HEK293 (cell line): ENCODE data around the gene DMD.

Experiments
- CTCF ChIA-PET: fragments of 350-600 bp; formaldehyde crosslinking; extraction: SDS; loops from one replicate; lab custom pipeline; 2021; ENCODE audit warnings: antibody characterized with exemption; lab: Yijun Ruan, JAX
- POLR2A ChIA-PET: fragments of 300-600 bp; formaldehyde crosslinking; extraction: SDS; loops from one replicate; lab custom pipeline; 2020; ENCODE audit warnings: antibody characterized with exemption, inconsistent platforms; lab: Yijun Ruan, JAX
- H3K27ac ChIP-seq: fragments of 200-500 bp; sonication (Bioruptor generic); 2 replicates; pipeline ENCODE4 v1.5.1; 2014; ENCODE audit warnings: low read depth, low read length, control low read depth, inconsistent platforms; ENCODE audit errors: extremely low read depth
- H3K36me3 ChIP-seq, 2 experiments: fragments of 200-500 bp in 1 of 2; sonication (Bioruptor generic) in 1 of 2; 1 replicate in 1 of 2; 2 replicates in 1 of 2; pipeline ENCODE4 v1.5.1; 2014 to 2017; ENCODE audit warnings: inconsistent platforms in 2 of 2, low read length in 2 of 2; ENCODE audit not compliant: control insufficient read depth in 2 of 2, insufficient read depth in 1 of 2
- H3K4me1 ChIP-seq: fragments of 200-500 bp; sonication (Bioruptor generic); 2 replicates; pipeline ENCODE4 v1.5.1; 2014; ENCODE audit warnings: mild to moderate bottlenecking, low read length, inconsistent platforms; ENCODE audit not compliant: control insufficient read depth, insufficient read depth
- H3K4me3 ChIP-seq: 2 replicates; pipeline ENCODE4 v1.5.1; 2011; ENCODE audit warnings: low read depth, mild to moderate bottlenecking, control low read depth, low read length, moderate library complexity
- H3K9me3 ChIP-seq: fragments of 200-500 bp; sonication (Bioruptor generic); 2 replicates; pipeline ENCODE4 v1.5.1; 2014; ENCODE audit warnings: low read depth, low read length, inconsistent platforms; ENCODE audit not compliant: control insufficient read depth, insufficient read depth
- AEBP2 ChIP-seq: fragments of 450-650 bp; formaldehyde crosslinking; IDR thresholded peaks from 2 replicates; pipeline ENCODE4 v1.5.1; 2016; ENCODE audit warnings: missing biosample characterization, missing genetic modification characterization, borderline replicate concordance
- GLIS2 ChIP-seq: fragments of 450-650 bp; formaldehyde crosslinking; IDR thresholded peaks from 2 replicates; pipeline ENCODE4 v1.5.1; 2016; ENCODE audit warnings: missing biosample characterization, missing genetic modification characterization
- KLF1 ChIP-seq: fragments of 450-650 bp; formaldehyde crosslinking; IDR thresholded peaks from 2 replicates; pipeline ENCODE4 v1.5.1; 2016; ENCODE audit warnings: missing biosample characterization, missing genetic modification characterization
- KLF16 ChIP-seq: fragments of 450-650 bp; formaldehyde crosslinking; IDR thresholded peaks from 2 replicates; pipeline ENCODE4 v1.5.1; 2017; ENCODE audit warnings: missing biosample characterization, missing genetic modification characterization
- KLF17 ChIP-seq: fragments of 450-650 bp; formaldehyde crosslinking; IDR thresholded peaks from 2 replicates; pipeline ENCODE4 v1.5.1; 2016; ENCODE audit warnings: missing biosample characterization, missing genetic modification characterization
- MZF1 ChIP-seq: fragments of 450-650 bp; formaldehyde crosslinking; IDR thresholded peaks from 2 replicates; pipeline ENCODE4 v1.5.1; 2017; ENCODE audit warnings: missing biosample characterization, missing genetic modification characterization, borderline replicate concordance
- PATZ1 ChIP-seq: fragments of 450-650 bp; formaldehyde crosslinking; IDR thresholded peaks from 2 replicates; pipeline ENCODE4 v1.5.1; 2016; ENCODE audit warnings: missing biosample characterization, missing genetic modification characterization
- REST ChIP-seq: fragments of 450-650 bp; formaldehyde crosslinking; IDR thresholded peaks from 2 replicates; pipeline ENCODE4 v1.5.1; 2016; ENCODE audit warnings: missing biosample characterization, missing genetic modification characterization
- YY2 ChIP-seq: fragments of 450-650 bp; formaldehyde crosslinking; IDR thresholded peaks from 2 replicates; pipeline ENCODE4 v1.5.1; 2016; ENCODE audit warnings: missing biosample characterization, missing genetic modification characterization
- ZNF10 ChIP-seq: fragments of 450-650 bp; formaldehyde crosslinking; IDR thresholded peaks from 2 replicates; pipeline ENCODE4 v1.5.1; 2017; ENCODE audit warnings: missing biosample characterization, missing genetic modification characterization
- ZNF175 ChIP-seq: fragments of 450-650 bp; formaldehyde crosslinking; IDR thresholded peaks from 2 replicates; pipeline ENCODE4 v1.5.1; 2016; ENCODE audit warnings: missing biosample characterization, missing genetic modification characterization
- ZNF214 ChIP-seq: fragments of 450-650 bp; formaldehyde crosslinking; IDR thresholded peaks from 2 replicates; pipeline ENCODE4 v1.5.1; 2017; ENCODE audit warnings: missing biosample characterization, mild to moderate bottlenecking, missing genetic modification characterization, borderline replicate concordance
- ZNF48 ChIP-seq: fragments of 450-650 bp; formaldehyde crosslinking; IDR thresholded peaks from 2 replicates; pipeline ENCODE4 v1.5.1; 2016; ENCODE audit warnings: missing biosample characterization, missing genetic modification characterization
- ZNF488 ChIP-seq: fragments of 450-650 bp; formaldehyde crosslinking; IDR thresholded peaks from 2 replicates; pipeline ENCODE4 v1.5.1; 2016; ENCODE audit warnings: missing biosample characterization, missing genetic modification characterization
- ZNF521 ChIP-seq: fragments of 450-650 bp; formaldehyde crosslinking; IDR thresholded peaks from 2 replicates; pipeline ENCODE4 v1.5.1; 2017; ENCODE audit warnings: missing biosample characterization, mild to moderate bottlenecking, missing genetic modification characterization
- ZNF544 ChIP-seq: fragments of 450-650 bp; formaldehyde crosslinking; IDR thresholded peaks from 2 replicates; pipeline ENCODE4 v1.5.0; 2017; ENCODE audit warnings: missing biosample characterization, missing genetic modification characterization
- ZNF549 ChIP-seq: fragments of 450-650 bp; IDR thresholded peaks from 2 replicates; pipeline ENCODE4 v1.5.1; 2018; ENCODE audit warnings: missing biosample characterization, missing genetic modification characterization, mild to moderate bottlenecking, inconsistent platforms, moderate library complexity
- ZNF600 ChIP-seq: fragments of 450-650 bp; formaldehyde crosslinking; IDR thresholded peaks from 2 replicates; pipeline ENCODE4 v1.5.1; 2016; ENCODE audit warnings: missing biosample characterization, missing genetic modification characterization

The DMD gene

GRCh38 chrX:32929040-32929439 is 282.3 kb downstream of the DMD start (continued):
- TF ChIP-seq PATZ1 (tag by site-specific recombination) (no peak), REST (no peak), YY2 (tag by site-specific recombination) (no peak), ZNF175 (tag by site-specific recombination) (no peak), ZNF600 (tag by site-specific recombination) (no peak), KLF1 (tag by site-specific recombination) (no peak), ZNF48 (tag by site-specific recombination) (no peak), AEBP2 (tag by site-specific recombination) (no peak), ZNF214 (tag by site-specific recombination) (no peak), ZNF488 (tag by site-specific recombination) (no peak), ZNF549 (tag by site-specific recombination) (no peak), ZNF521 (tag by site-specific recombination) (no peak)

GRCh38 chrX:32896088-32896487 is 315.3 kb downstream of the DMD start:
- Histone ChIP-seq H3K4me1 (no peaks in the 10 kb centered on the region), H3K27ac (no peak overlapping the region), H3K36me3 (no peaks in the 10 kb centered on the region), H3K9me3 (no peaks in the 10 kb centered on the region), H3K4me3 (no peak overlapping the region)
- ChIA-PET CTCF (no interaction called here), POLR2A (no interaction called here)
- no peak for TF ChIP-seq ZNF544 (tag by site-specific recombination)
- TF ChIP-seq ZNF10: no peak
- TF ChIP-seq MZF1 (tag by site-specific recombination): no peak
- TF ChIP-seq KLF17 (tag by site-specific recombination): no peak
- no peak for TF ChIP-seq GLIS2 (tag by site-specific recombination)
- TF ChIP-seq YY2 (tag by site-specific recombination): no peak
- TF ChIP-seq KLF16 (tag by site-specific recombination): no peak
